GM18858 (cell line): ENCODE results near the gene DNASE1.

Experiments
- ATAC-seq: cut with Tn5 transposase; IDR thresholded peaks from one replicate; pipeline ENCODE4 v1.9.1; 2021; ENCODE audit not compliant: unreplicated experiment

Gene DNASE1

GRCh38 chr16:3694051-3694450 is 39.6 kb downstream of the DNASE1 start:
- ATAC-seq, result no peak

DNA sequence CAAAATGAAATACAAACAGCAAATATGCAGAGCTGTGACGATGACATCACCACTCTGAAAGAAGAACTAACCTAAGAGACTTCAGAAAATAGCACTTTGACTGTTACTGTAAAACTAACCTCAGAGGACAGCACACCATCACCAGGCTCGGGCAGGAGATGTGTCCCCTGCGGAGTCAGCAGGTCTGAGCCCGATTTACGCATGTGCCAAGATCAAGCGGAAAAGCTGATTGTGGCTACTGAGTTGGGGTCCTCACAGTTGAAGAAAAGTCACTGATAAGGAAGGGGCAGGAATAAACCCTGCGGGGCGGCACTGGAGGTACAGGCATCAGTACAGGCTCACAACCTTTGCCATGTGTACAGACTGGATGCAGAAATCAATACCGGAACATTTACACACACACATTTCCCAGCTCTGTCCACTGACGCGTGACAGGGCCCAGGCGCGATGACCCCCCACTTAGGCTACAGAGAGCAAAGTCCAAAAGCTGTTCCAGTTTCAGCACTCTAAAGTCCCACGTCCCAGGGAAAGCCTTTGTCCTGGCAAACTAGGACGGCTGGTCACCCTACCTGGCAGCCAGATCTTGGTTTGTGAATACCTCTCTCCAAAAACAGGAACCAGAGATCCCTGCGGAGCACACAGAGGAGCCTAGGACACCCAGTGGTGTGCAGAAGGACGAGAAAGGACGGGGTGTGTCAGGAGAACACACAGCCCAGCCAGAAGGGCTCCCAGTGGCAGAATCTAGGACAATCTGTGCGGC is 41.3 kb downstream of the DNASE1 start:
- no peak for ATAC-seq

DNA sequence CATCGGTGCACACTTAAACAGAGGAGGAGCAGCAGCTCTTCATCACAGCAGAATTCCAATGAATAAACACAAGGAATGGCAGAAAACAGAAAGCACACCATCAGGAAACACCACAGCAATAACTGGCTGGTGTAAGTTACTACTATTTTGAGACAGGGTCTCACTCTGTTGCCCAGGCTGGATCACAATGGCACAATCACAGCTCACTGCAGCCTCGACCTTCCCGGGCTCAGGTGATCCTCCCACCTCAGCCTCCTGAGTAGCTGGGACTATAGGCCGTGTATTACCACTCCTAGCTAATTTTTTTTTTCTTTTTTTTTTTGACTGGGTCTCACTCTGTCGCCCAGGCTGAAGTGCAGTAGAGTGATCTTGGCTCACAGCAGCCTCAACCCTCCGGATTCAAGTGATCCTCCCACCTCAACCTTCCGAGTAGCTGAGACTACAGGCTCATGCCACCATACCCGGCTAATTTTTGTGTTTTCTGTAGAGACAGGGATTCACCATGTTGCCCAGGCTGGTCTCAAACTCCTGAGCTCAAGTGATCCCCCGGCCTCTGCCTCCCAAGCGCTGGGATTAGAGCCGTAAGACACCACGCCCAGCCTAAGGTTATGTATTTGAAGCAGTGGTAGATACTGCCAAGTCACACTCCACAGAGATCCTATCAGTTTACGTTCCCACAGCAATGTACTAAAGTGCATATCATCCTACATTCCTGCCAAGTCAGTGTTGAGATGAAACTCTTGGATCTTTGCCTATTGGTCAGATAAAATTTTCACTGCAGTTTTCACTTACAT is 42.1 kb downstream of the DNASE1 start:
- no peak for ATAC-seq

GRCh38 chr16:3698941-3699340 is 44.5 kb downstream of the DNASE1 start:
- ATAC-seq, result no peak

DNA sequence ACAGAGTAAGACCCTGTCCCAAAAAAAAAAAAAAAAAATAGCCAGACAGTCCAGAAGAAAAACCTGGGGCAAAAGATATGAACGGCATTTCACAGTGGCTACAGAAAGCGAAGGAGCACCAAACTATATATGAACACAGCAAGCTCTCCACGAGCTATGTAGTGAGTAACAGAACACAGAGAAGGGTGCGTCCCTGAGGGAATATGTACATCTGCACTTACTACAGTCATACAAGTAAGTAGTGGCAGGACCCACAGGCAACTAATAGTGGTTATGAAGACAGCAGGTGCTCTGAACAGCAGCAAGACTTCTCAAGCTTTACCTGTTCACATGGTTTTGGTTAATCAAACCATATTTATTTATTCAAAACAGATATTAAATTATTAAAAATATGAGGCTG is 47.0 kb downstream of the DNASE1 start:
- no peak for ATAC-seq

- ATAC-seq, result no peak
Measured at GRCh38 chr16:3702082-3702481, 47.6 kb downstream of the DNASE1 start.

- ATAC-seq, result no peak
Measured at GRCh38 chr16:3706253-3707012, 51.9 kb downstream of the DNASE1 start.
